HUES64 (cell line): ENCODE measurements around the gene OPN4.
"Not testable (repeated sequence)": the region's sequence is repeated elsewhere in the genome, so short reads cannot be mapped to it uniquely, and the experiment has no call there.

Source experiments
- H3K27ac ChIP-seq: 2 replicates; pipeline ENCODE4 v1.7.0; 2013; ENCODE audit warnings: low read depth, low read length, inconsistent platforms
- H3K27me3 ChIP-seq: 2 replicates; pipeline ENCODE4 v1.6.1; 2013; ENCODE audit warnings: mild to moderate bottlenecking, low read length; ENCODE audit not compliant: insufficient read depth
- H3K36me3 ChIP-seq: 2 replicates; pipeline ENCODE4 v1.6.1; 2013; ENCODE audit warnings: mild to moderate bottlenecking, low read length; ENCODE audit not compliant: insufficient read depth
- H3K4me1 ChIP-seq: 2 replicates; pipeline ENCODE4 v1.6.1; 2013; ENCODE audit warnings: mild to moderate bottlenecking, low read length, moderate library complexity; ENCODE audit not compliant: insufficient read depth
- H3K4me3 ChIP-seq: 2 replicates; pipeline ENCODE4 v1.5.1; 2013; ENCODE audit warnings: mild to moderate bottlenecking, low read length, moderate library complexity
- H3K9ac ChIP-seq: 2 replicates; pipeline ENCODE4 v1.6.1; 2013; ENCODE audit warnings: mild to moderate bottlenecking, low read depth, low read length
- H3K9me3 ChIP-seq: 2 replicates; pipeline ENCODE4 v1.6.1; 2013; ENCODE audit warnings: low read depth, low read length; ENCODE audit not compliant: insufficient read depth
- WGBS: fragments of 150-250, 120-280 bp; methylation state at CpG from one replicate; pipeline ENCODE4 v1.1.7; 2013; ENCODE audit warnings: missing lambda C conversion rate; 5-methylcytosine and 5-hydroxymethylcytosine counted together

OPN4 gene

DNA sequence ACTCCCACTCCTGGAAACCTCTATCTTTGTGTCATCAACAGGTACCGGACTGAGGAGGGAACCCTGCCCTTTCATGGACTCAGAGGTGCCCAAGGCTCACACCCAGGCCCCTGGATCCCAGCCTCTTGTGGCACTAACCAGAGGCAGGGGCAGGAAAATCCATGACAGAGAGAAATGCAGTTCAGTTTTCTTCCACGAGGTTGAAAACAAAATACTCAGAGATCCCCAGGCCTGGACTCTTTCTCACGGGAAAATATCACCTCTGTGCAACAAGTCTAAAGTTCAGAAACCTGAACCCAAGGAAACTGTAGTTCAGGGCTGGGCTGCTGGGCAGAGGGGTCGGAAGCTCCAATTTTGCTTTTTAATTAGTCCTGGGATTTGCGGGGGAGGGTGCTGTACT lies 21.4 kb upstream of the OPN4 start:
- Histone ChIP-seq H3K9ac (no peak overlapping the region), H3K4me3 (no peak overlapping the region), H3K36me3 (no peaks in the 10 kb centered on the region), H3K27me3 (peaks cover 40% of the 10 kb centered on the region), H3K27ac (no peak overlapping the region), H3K9me3 (no peaks in the 10 kb centered on the region), H3K4me1 (no peaks in the 10 kb centered on the region)
- 67% methylated on average over 5 of the region's 5 CpGs for WGBS

- Histone ChIP-seq H3K4me1 (no peaks in the 10 kb centered on the region), H3K4me3 (no peak overlapping the region), H3K27ac (no peak overlapping the region), H3K9ac (no peak overlapping the region), H3K27me3 (peaks cover 40% of the 10 kb centered on the region), H3K36me3 (no peaks in the 10 kb centered on the region), H3K9me3 (no peaks in the 10 kb centered on the region)
- WGBS, result 87% methylated on average over 2 of the region's 2 CpGs
Observed at GRCh38 chr10:86635402-86635801, 18.9 kb upstream of the OPN4 start.

GRCh38 chr10:86636311-86636710 lies 18.0 kb upstream of the OPN4 start:
- H3K9ac ChIP-seq, result no peak overlapping the region
- peaks cover 32% of the 10 kb centered on the region for H3K27me3 ChIP-seq
- no peaks in the 10 kb centered on the region for H3K36me3 ChIP-seq
- H3K27ac ChIP-seq, result no peak overlapping the region
- H3K4me3 ChIP-seq, result no peak overlapping the region
- H3K9me3 ChIP-seq, result peaks cover 4% of the 10 kb centered on the region; the same call in 1 of the 2 replicates
- no peaks in the 10 kb centered on the region for H3K4me1 ChIP-seq
- 88% methylated on average over 2 of the region's 2 CpGs for WGBS

DNA sequence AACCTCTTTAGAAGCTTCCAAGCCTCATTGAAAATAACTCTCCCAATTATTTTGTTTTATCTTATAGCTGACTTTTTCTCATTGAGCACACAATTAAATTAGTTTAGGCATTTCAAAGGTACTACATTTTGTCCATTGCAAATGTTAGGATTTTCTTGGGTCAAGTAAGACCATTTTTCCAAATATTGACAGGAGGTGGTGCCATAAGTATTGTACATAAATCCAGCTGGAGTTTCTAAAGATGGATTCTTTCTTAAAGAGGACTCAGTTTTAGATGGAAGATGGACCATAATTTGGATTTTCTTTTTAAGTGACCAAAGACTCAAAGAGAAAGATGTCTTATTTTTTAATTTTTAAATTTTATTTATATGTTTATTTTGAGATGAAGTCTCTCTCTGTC lies 12.3 kb upstream of the OPN4 start:
- Histone ChIP-seq H3K27ac (no peak overlapping the region), H3K9ac (no peak overlapping the region), H3K9me3 (peaks cover 7% of the 10 kb centered on the region; the same call in 1 of the 2 replicates), H3K4me1 (no peaks in the 10 kb centered on the region), H3K4me3 (no peak overlapping the region), H3K36me3 (no peaks in the 10 kb centered on the region), H3K27me3 (no peaks in the 10 kb centered on the region)

DNA sequence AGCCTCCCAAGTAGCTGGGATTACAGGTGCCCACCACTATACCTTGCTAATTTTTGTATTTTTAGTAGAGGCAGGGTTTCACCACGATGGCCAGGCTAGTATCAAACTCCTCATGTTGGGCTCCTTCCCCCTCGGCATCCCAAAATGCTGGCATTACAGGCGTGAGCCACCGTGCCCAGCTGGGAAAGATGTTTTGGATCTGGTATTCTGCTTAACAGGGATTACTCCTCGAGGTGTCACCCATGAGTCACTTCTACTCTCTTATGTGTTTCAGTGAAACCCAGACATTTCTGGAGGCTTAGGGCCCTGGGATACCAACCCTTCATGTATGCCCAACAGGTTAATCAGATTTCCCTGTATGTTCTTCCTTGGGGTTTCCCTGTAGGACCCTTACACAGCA lies 11.8 kb upstream of the OPN4 start:
- no peaks in the 10 kb centered on the region for H3K4me1 ChIP-seq
- peaks cover 7% of the 10 kb centered on the region; the same call in 1 of the 2 replicates for H3K9me3 ChIP-seq
- H3K27me3 ChIP-seq, result no peaks in the 10 kb centered on the region
- H3K27ac ChIP-seq, result no peak overlapping the region
- no peak overlapping the region for H3K9ac ChIP-seq
- 87% methylated on average over 5 of the region's 5 CpGs for WGBS
- no peak overlapping the region for H3K4me3 ChIP-seq
- no peaks in the 10 kb centered on the region for H3K36me3 ChIP-seq

- Histone ChIP-seq H3K36me3 (no peaks in the 10 kb centered on the region), H3K9me3 (peaks cover 7% of the 10 kb centered on the region; the same call in 1 of the 2 replicates), H3K9ac (no peak overlapping the region), H3K27me3 (no peaks in the 10 kb centered on the region), H3K4me3 (no peak overlapping the region), H3K27ac (no peak overlapping the region), H3K4me1 (no peaks in the 10 kb centered on the region)
- WGBS, result 68% methylated on average over 5 of the region's 5 CpGs
Observed at GRCh38 chr10:86644152-86644793, 10.1 kb upstream of the OPN4 start.

DNA sequence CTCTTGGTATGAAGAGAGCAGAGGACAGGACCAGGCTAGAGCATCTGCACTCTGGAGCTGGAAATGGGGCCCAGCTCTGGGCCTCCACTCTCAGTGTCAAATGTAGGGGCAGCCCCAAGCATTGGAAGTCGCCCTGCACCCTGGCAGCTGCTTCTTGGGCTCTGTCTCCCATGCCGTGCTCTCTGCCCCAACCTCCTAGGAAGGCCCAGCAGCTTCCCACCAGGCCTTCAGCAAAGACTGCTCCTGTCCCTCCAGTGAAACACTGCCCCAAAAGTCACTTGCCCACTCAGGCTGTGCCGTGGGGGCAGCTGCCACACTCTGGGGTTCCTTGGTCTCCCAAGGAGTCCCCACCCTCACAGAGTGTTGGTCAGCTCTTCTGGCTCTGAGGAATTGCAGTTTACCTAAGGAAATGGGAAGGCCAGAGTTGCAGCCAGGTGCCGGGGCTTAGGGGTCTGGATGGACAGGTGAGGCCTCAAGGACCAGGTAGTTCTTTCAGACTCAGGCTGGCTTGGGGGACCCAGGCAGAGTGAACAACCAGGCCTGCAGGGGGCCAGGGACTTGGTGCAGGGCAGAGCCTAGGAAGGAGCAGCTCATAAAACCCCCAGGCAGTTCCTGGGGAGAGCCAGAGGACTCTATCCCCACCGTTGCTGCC lies 9.4 kb upstream of the OPN4 start:
- Histone ChIP-seq H3K27ac (no peak overlapping the region), H3K4me1 (no peaks in the 10 kb centered on the region), H3K9ac (no peak overlapping the region)

GRCh38 chr10:86645621-86646165 lies 8.7 kb upstream of the OPN4 start:
- not testable (repeated sequence) for H3K9ac ChIP-seq, H3K4me3 ChIP-seq, H3K4me1 ChIP-seq, H3K27ac ChIP-seq, H3K27me3 ChIP-seq, H3K9me3 ChIP-seq, H3K36me3 ChIP-seq
- WGBS, result 96% methylated on average over 5 of the region's 5 CpGs

More for the DNA sequence above, 9.4 kb upstream of the OPN4 start:
- no peaks in the 10 kb centered on the region for H3K36me3 ChIP-seq
- H3K4me3 ChIP-seq, result no peak overlapping the region
- no peaks in the 10 kb centered on the region for H3K27me3 ChIP-seq
- peaks cover 7% of the 10 kb centered on the region; the same call in 1 of the 2 replicates for H3K9me3 ChIP-seq
- 76% methylated on average over 5 of the region's 5 CpGs for WGBS

DNA sequence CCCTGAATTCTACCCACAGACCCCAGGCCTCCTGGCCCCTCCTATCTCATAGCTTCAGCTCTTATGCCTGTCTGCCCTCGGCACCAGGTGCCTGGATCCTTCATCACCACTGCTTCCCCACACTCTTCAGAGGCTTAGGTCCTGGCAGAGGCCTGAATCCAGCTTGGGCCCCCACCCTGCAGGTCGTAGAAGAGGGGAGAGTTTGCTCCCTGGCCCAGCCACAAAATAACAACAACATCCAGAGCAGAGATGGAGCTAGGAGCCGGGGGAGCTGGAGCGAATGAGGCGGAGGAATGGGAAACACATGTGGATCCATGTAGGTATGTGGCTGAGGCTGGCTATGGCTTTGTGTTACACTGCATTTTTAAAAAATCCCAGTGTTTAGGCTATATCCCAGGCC lies 7.8 kb upstream of the OPN4 start:
- no peak overlapping the region for H3K9ac ChIP-seq
- H3K27me3 ChIP-seq, result no peaks in the 10 kb centered on the region
- H3K9me3 ChIP-seq, result peaks cover 2% of the 10 kb centered on the region; the same call in 1 of the 2 replicates
- no peaks in the 10 kb centered on the region for H3K4me1 ChIP-seq
- WGBS, result 94% methylated on average over 5 of the region's 5 CpGs
- no peak overlapping the region for H3K27ac ChIP-seq
- no peak overlapping the region for H3K4me3 ChIP-seq
- H3K36me3 ChIP-seq, result no peaks in the 10 kb centered on the region

GRCh38 chr10:86646933-86647332 lies 7.4 kb upstream of the OPN4 start:
- no peak overlapping the region for H3K4me3 ChIP-seq
- WGBS, result 91% methylated on average over 6 of the region's 6 CpGs
- no peaks in the 10 kb centered on the region for H3K27me3 ChIP-seq
- no peak overlapping the region for H3K9ac ChIP-seq
- H3K4me1 ChIP-seq, result no peaks in the 10 kb centered on the region
- H3K36me3 ChIP-seq, result no peaks in the 10 kb centered on the region
- no peak overlapping the region for H3K27ac ChIP-seq
- no peaks in the 10 kb centered on the region for H3K9me3 ChIP-seq

- Histone ChIP-seq H3K27me3 (no peaks in the 10 kb centered on the region), H3K9me3 (no peaks in the 10 kb centered on the region), H3K4me1 (0 out of 2 replicates have a peak, but pooled peaks cover 7% of the 10 kb centered on the region), H3K27ac (no peak overlapping the region), H3K4me3 (no peak overlapping the region), H3K9ac (no peak overlapping the region), H3K36me3 (no peaks in the 10 kb centered on the region)
- WGBS, result 91% methylated on average over 13 of the region's 13 CpGs
Observed at GRCh38 chr10:86647773-86648703, 6.3 kb upstream of the OPN4 start.
